K562 (cell line): ENCODE data around the gene SPEM3. TPM values are rescaled to one million over a fixed set of nuclear protein-coding genes. Genes with fewer than 3 reads are reported as not detected.

ENCODE experiments used
- ARID4B ChIP-seq: sonication (generic); formaldehyde crosslinking; IDR thresholded peaks from 2 replicates; pipeline ENCODE4 v1.8.0; 2022; ENCODE audit warnings: mild to moderate bottlenecking, missing genetic modification reagents
- BRD9 ChIP-seq: fragments of 450-650 bp; IDR thresholded peaks from 2 replicates; pipeline ENCODE4 v1.6.1; 2018; ENCODE audit warnings: low read depth; ENCODE audit not compliant: partially characterized antibody
- CC2D1A ChIP-seq: fragments of 450-650 bp; IDR thresholded peaks from 2 replicates; pipeline ENCODE4 v1.6.1; 2017; ENCODE audit warnings: mild to moderate bottlenecking
- DNMT1 ChIP-seq: fragments of 450-650 bp; IDR thresholded peaks from 2 replicates; pipeline ENCODE4 v1.6.1; 2016; ENCODE audit warnings: antibody characterized with exemption, mild to moderate bottlenecking
- EP400 ChIP-seq: fragments of 450-650 bp; IDR thresholded peaks from 2 replicates; pipeline ENCODE4 v1.6.1; 2017; ENCODE audit warnings: antibody characterized with exemption, mild to moderate bottlenecking, moderate library complexity
- MAFK ChIP-seq: IDR thresholded peaks from 2 replicates; pipeline ENCODE4 v1.6.1; 2011; ENCODE audit warnings: low read length, improper control_type of control experiment
- MEF2D ChIP-seq: conservative IDR thresholded peaks from 2 replicates; pipeline ENCODE4 v1.6.1; 2016; ENCODE audit warnings: low read depth, missing genetic modification characterization, missing compliant biosample characterization
- MGA ChIP-seq: fragments of 450-650 bp; IDR thresholded peaks from 2 replicates; pipeline ENCODE4 v1.6.1; 2016; ENCODE audit warnings: mild to moderate bottlenecking, moderate library complexity
- NFE2 ChIP-seq: IDR thresholded peaks from 2 replicates; pipeline ENCODE4 v1.6.1; 2014; ENCODE audit warnings: antibody characterized with exemption, low read depth
- SMAD4 ChIP-seq: fragments of 250-450 bp; sonication (Bioruptor Pico); conservative IDR thresholded peaks from 2 replicates; pipeline ENCODE4 v1.8.0; 2021; ENCODE audit warnings: inconsistent platforms, mild to moderate bottlenecking, moderate library complexity
- ZNF764 ChIP-seq: fragments of 250-450 bp; sonication (Bioruptor Pico); IDR thresholded peaks from 2 replicates; pipeline ENCODE4 v1.4.0; 2020; ENCODE audit warnings: low read depth, mild to moderate bottlenecking, moderate library complexity
- ZNF766 ChIP-seq: fragments of 200-800 bp; sonication (Bioruptor generic); conservative IDR thresholded peaks from 2 replicates; pipeline ENCODE4 v1.6.1; 2016; ENCODE audit warnings: missing genetic modification characterization, missing compliant biosample characterization
- polyA plus RNA-seq, 8 experiments: library from polyadenylated mRNA; depleted of rRNA in 4 of 8; stranded (reverse) in 5 of 8; unstranded in 3 of 8; fragments of >200 nt; fragmentation: Nextera tagmentation in 2 of 8; fragmentation: Illumina TruSeq in 1 of 8; extraction: Ambion mirVana in 2 of 8; extraction: Trizol in 1 of 8; gene quantifications; 2 replicates each; pipeline versions ENCODE4 v1.2.1 to v1.2.3, GENCODE V29; 2011 to 2014; ENCODE audit warnings: inconsistent platforms in 1 of 8, missing spikeins in 1 of 8
- total RNA-seq, 7 experiments: library from RNA; depleted of rRNA in 6 of 7; stranded (reverse); fragments of >200 nt in 6 of 7; fragmentation: Illumina TruSeq in 2 of 7; extraction: Trizol in 2 of 7; gene quantifications; 2 replicates each; pipeline versions ENCODE4 v1.2.1 to v1.2.3, GENCODE V29; 2011 to 2021; ENCODE audit warnings: low replicate concordance in 1 of 7

SPEM3 gene
- total and polyA plus RNA-seq, 9 of the 15 experiments (the other 6 are each of a cell fraction or from before 2014, with no cell fraction given): not detected

GRCh38 chr17:7475764-7476422 is 47.2 kb downstream of the SPEM3 start (continued):
- no peak for TF ChIP-seq BRD9
- peak; percentile 78 for TF ChIP-seq MGA
- no peak for TF ChIP-seq CC2D1A
- TF ChIP-seq MAFK: no peak
- TF ChIP-seq MEF2D (tag): no peak
- 0 out of 2 replicates have a peak, but pooled peaks have one; percentile 45 for TF ChIP-seq ZNF766 (CRISPR knock-in tag)
- no peak for TF ChIP-seq ARID4B (CRISPR knock-in tag)
- TF ChIP-seq SMAD4 (CRISPR knock-in tag): 0 out of 2 replicates have a peak, but pooled peaks have one; percentile 53
- no peak for TF ChIP-seq ZNF764 (CRISPR knock-in tag)
- TF ChIP-seq EP400: peak; percentile 36; the same call in 1 of the 2 replicates
- TF ChIP-seq NFE2: peak; percentile 24; the same call in 1 of the 2 replicates
- TF ChIP-seq DNMT1: no peak
